GM03348 (cell line): ENCODE data around the gene AKAP13.
"Not testable (repeated sequence)": the region's sequence is repeated elsewhere in the genome, so short reads cannot be mapped to it uniquely, and the experiment has no call there.

Source experiments
- DNase-seq: peaks from one replicate; pipeline ENCODE4 v3.0.0; 2012; ENCODE audit warnings: low spot score

The AKAP13 gene

GRCh38 chr15:85348048-85348766 is 32.2 kb upstream of the AKAP13 start:
- DNase-seq = not testable (repeated sequence)

GRCh38 chr15:85349062-85349461 is 31.3 kb upstream of the AKAP13 start:
- DNase-seq = not testable (repeated sequence)

- DNase-seq = no peak
Measured at GRCh38 chr15:85350395-85350794, 30.0 kb upstream of the AKAP13 start.

- not testable (repeated sequence) for DNase-seq
Measured at GRCh38 chr15:85351501-85351900, 28.9 kb upstream of the AKAP13 start.

- DNase-seq = no peak
Measured at GRCh38 chr15:85351965-85352364, 28.4 kb upstream of the AKAP13 start.

GRCh38 chr15:85353516-85353915 is 26.9 kb upstream of the AKAP13 start:
- DNase-seq = no peak

- peak; percentile 53 for DNase-seq
Measured at GRCh38 chr15:85354461-85354860, 25.9 kb upstream of the AKAP13 start.

- DNase-seq = no peak
Measured at GRCh38 chr15:85354948-85355347, 25.5 kb upstream of the AKAP13 start.

- DNase-seq = no peak
Measured at GRCh38 chr15:85356276-85356675, 24.1 kb upstream of the AKAP13 start.

GRCh38 chr15:85361323-85361722 is 19.1 kb upstream of the AKAP13 start:
- DNase-seq = no peak

GRCh38 chr15:85362436-85363081 is 17.8 kb upstream of the AKAP13 start:
- DNase-seq = no peak

- DNase-seq = no peak
Measured at GRCh38 chr15:85365980-85366379, 14.4 kb upstream of the AKAP13 start.

- DNase-seq = no peak
Measured at GRCh38 chr15:85367741-85368140, 12.7 kb upstream of the AKAP13 start.

GRCh38 chr15:85374831-85375230 is 5.6 kb upstream of the AKAP13 start:
- no peak for DNase-seq

GRCh38 chr15:85377269-85377668 is 3.1 kb upstream of the AKAP13 start:
- no peak for DNase-seq

- DNase-seq = no peak
Measured at GRCh38 chr15:85377986-85378385, 2.4 kb upstream of the AKAP13 start.

- peak; percentile 24 for DNase-seq
Measured at GRCh38 chr15:85379403-85380131, 836 bp upstream of the AKAP13 start.

GRCh38 chr15:85380812-85381642 is 624 bp downstream of the AKAP13 start:
- DNase-seq = peak; percentile 70

- DNase-seq = no peak
Measured at GRCh38 chr15:85381850-85382751, 1.7 kb downstream of the AKAP13 start.

- no peak for DNase-seq
Measured at GRCh38 chr15:85382942-85383341, 2.5 kb downstream of the AKAP13 start.
